GM10266 (cell line): ENCODE measurements around the gene EXTL1.

Experiments
- DNase-seq: peaks from one replicate; pipeline ENCODE4 v3.0.0; 2012; ENCODE audit errors: extremely low spot score
- TF ChIP-seq, protein P1 (sequence below): IDR thresholded peaks from 2 replicates; pipeline ENCODE4 v1.5.1; 2012; ENCODE audit warnings: mild to moderate bottlenecking, low read depth; ENCODE audit not compliant: control insufficient read depth, insufficient read depth; ENCODE audit errors: missing control alignments

Gene EXTL1

DNA sequence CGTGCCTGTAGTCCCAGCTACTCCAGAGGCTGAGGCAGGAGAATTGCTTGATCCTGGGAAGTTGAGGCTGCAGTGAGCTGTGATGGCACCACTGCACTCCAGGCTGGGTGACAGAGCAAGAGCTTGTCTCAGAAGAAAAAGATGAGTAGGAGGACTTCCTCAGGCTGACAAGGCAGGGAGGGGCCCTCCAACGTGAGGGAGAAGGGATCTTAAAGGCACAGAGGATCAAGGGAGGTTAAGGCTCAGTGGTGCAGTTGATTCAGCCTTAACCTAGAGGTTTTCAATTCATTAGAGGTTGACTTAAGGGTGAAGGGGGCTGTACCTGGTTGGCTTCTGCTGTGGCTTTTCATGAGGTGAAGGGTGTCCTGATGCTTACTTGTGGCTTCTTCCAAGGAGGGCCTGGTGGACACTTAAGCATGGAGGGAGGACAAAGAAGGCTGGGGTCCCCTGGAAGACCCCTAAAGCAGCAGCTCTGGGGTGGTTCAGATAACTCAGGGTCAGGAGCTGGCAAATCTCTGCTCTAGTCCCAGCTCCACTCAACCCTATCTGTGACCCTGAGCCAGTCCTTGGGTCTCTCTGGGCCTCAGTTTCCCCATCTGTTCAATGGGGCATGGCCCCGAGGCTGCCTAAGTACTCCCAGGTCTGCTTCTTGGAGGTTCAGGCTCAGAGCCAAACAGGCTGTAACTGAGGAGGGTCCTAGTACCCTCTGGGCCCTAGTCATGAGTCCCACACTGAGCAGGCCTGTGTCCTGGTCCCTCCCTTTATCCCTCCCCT is 6.3 kb downstream of the EXTL1 start:
- TF ChIP-seq, protein P1, sequence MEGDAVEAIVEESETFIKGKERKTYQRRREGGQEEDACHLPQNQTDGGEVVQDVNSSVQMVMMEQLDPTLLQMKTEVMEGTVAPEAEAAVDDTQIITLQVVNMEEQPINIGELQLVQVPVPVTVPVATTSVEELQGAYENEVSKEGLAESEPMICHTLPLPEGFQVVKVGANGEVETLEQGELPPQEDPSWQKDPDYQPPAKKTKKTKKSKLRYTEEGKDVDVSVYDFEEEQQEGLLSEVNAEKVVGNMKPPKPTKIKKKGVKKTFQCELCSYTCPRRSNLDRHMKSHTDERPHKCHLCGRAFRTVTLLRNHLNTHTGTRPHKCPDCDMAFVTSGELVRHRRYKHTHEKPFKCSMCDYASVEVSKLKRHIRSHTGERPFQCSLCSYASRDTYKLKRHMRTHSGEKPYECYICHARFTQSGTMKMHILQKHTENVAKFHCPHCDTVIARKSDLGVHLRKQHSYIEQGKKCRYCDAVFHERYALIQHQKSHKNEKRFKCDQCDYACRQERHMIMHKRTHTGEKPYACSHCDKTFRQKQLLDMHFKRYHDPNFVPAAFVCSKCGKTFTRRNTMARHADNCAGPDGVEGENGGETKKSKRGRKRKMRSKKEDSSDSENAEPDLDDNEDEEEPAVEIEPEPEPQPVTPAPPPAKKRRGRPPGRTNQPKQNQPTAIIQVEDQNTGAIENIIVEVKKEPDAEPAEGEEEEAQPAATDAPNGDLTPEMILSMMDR: no peak

DNA sequence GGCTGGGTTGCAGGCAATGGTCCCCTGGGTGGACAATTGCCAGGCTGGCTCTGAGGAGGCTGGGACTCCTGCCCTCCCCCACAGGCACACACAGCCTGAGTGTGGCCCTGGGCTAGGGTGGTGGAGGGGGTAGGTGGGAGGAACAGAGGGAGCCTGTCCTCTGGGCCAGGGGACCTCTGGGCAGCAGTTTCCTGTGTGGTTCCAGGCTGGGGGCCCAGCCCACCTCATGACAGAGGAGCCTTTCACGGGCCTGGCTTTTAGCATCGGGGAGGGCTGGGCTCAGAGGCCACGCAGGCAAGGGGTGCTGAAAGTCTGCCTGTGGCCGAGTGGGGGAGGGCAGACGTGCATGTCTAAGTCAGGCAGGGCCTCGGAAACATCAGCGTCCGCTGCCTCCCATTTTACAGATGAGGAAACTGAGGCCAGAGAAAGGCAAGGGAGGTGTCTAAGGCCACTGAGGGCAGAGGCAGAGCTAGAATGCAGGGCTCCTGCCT is 7.0 kb downstream of the EXTL1 start:
- TF ChIP-seq, protein P1: no peak
- no peak for DNase-seq

More for the DNA sequence above, 6.3 kb downstream of the EXTL1 start:
- DNase-seq: no peak

DNA sequence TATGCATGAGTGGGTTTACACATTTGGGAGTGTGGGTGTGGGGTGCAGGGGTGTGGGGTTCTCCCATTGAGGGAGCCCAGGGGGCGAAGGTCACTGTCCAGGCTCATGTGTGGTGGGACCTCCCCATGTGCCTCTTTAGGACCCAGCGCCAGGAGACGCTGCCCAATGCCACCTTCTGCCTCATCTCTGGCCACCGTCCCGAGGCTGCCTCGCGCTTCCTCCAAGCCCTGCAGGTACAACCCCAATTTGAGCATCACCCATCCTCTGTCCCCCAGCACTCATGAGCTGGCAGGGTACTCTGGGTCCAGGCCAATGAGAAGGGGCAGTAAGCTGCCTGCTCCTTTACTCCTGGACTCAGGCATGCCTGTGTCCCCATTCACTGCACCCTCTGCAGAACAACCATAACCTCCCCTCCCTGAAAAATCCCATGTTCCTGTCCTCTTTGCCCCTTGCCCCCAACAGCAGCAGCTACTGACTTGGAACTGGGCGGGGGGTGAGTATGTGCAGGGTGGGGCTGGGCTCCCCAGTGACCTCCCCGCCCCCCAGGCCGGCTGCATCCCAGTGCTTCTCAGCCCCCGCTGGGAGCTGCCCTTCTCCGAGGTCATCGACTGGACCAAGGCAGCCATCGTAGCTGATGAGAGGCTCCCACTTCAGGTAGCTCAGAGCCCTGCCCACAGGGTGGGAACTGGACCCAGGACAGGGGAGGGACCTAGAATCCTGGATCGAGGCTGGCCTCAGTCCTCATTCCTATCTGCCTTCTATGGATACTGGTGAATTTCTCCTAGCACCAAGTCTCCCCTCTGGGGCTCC is 7.7 kb downstream of the EXTL1 start:
- TF ChIP-seq, protein P1: no peak
- no peak for DNase-seq

DNA sequence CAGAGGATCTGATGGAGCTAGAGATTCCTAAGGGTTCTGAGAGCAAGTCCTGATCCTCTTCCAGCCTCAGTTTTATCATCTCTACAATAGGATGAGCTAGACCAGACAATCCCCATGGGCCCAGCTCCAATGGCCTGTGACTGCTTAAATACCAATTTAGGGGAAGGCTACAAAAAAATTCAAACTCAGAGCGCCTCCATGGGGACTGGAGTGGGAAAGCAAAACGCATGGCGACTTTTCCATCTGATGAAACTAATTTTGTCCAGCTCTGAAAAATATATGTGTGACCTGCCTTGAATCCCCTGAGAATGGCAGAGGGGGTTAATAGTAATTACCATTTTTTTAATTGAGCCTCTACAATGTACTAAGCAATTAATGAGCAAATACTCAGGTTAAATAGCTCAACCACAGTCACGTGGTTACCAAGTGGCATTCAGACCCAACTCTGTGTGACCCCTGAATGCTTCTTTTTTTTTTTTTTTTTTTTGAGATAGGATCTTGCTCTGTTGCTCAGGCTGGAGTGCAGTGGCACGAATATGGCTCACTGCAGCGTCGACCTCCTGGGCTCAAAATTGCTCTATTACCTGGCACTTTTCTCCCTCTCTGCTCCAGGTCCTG is 8.4 kb downstream of the EXTL1 start:
- DNase-seq: no peak
- TF ChIP-seq, protein P1: no peak

DNA sequence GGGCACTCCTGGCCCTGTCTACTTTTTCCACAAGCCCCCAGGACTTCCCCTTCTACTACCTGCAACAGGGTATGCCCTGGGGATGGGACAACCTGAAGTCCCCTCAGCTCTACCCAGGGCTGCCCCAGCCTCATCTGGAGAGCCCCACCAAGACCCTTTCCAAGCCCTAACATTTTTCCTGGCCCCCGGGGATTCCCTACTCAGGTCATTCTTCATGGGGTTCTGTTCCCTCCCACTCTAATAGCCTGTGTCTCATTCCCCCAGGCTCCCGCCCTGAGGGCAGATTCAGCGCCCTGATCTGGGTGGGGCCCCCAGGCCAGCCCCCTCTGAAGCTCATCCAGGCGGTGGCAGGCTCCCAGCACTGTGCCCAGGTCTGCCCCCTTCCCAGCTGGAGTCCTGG is 9.6 kb downstream of the EXTL1 start:
- TF ChIP-seq, protein P1: no peak
- DNase-seq: no peak

DNA sequence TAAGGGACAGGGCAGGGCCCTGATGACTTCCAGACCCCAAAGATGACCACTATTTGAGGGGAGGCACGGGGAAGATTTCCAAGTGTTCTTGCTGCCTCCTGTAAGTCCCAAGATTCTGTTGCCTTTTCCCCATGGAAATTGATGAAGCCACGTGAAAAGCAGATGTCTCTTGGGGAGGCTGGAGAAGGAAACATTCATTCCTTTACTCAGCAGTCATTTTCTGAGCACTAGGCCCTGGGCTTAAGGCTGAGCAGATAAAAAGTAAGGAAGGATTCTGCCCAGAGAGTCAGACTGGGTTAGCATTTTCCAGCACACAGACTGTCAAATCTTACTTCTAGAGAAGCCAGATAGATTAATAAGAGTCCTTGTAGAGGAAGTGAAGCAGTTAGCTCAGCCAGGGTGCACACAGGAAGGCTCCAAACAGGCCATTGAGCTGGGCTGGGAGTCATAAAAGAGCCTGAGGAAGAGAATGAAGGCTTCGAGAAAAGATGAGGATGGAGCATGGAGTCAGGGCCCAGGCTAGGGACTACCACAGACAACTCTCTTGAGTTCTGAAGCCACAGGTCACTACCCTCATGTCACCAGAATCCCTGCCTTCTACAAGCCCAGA is 10.1 kb downstream of the EXTL1 start:
- no peak for DNase-seq
- TF ChIP-seq, protein P1: no peak
